ENCODE data around the gene PPP1R27.

PPP1R27 gene

GRCh38 chr17:81831563-81831956 is 3.3 kb downstream of the PPP1R27 start:
- H3K4me3 ChIP-seq (ENCODE audit: low read length), result no peak overlapping the region
- no peak for TF ChIP-seq CTCF (conservative IDR thresholded peaks at IDR 0.05; ENCODE audit: low read depth, low read length)
- no peak for DNase-seq (ENCODE audit: low read depth)

- no peak overlapping the region for H3K4me3 ChIP-seq (ENCODE audit: low read length)
- TF ChIP-seq CTCF (conservative IDR thresholded peaks at IDR 0.05; ENCODE audit: low read depth, low read length), result no peak
- no peak for DNase-seq (ENCODE audit: low read depth)
These were observed 5.0 kb downstream of the PPP1R27 start for GRCh38 chr17:81829858-81830257.

GRCh38 chr17:81828656-81829055 is 6.2 kb downstream of the PPP1R27 start:
- no peak for DNase-seq (ENCODE audit: low read depth)
- no peak overlapping the region for H3K4me3 ChIP-seq (ENCODE audit: low read length)
- no peak for TF ChIP-seq CTCF (conservative IDR thresholded peaks at IDR 0.05; ENCODE audit: low read depth, low read length)

- no peak overlapping the region for H3K4me3 ChIP-seq (ENCODE audit: low read length)
- DNase-seq (ENCODE audit: low read depth), result no peak
- TF ChIP-seq CTCF (conservative IDR thresholded peaks at IDR 0.05; ENCODE audit: low read depth, low read length), result no peak
These were observed 8.9 kb downstream of the PPP1R27 start for GRCh38 chr17:81825841-81826466.

- no peak for TF ChIP-seq CTCF (conservative IDR thresholded peaks at IDR 0.05; ENCODE audit: low read depth, low read length)
These were observed 10.3 kb downstream of the PPP1R27 start for GRCh38 chr17:81824595-81824994.

GRCh38 chr17:81823820-81824550 is 10.9 kb downstream of the PPP1R27 start:
- no peak overlapping the region for H3K4me3 ChIP-seq (ENCODE audit: low read length)
- no peak for DNase-seq (ENCODE audit: low read depth)
- TF ChIP-seq CTCF (conservative IDR thresholded peaks at IDR 0.05; ENCODE audit: low read depth, low read length), result no peak

More at GRCh38 chr17:81824595-81824994, 10.3 kb downstream of the PPP1R27 start:
- no peak overlapping the region for H3K4me3 ChIP-seq (ENCODE audit: low read length)
- DNase-seq (ENCODE audit: low read depth), result no peak
